Sigmoid colon (tissue), 4 donors: ENCODE results near the gene PCK1.

ENCODE experiments used
- CTCF ChIP-seq, 4 experiments: fragments of 450-650 bp in 3 of 4; fragments of 200-600 bp in 1 of 4; IDR thresholded peaks; one replicate each; pipeline ENCODE4 v1.5.1; 2016 to 2019; ENCODE audit warnings: antibody characterized with exemption in 4 of 4, mild to moderate bottlenecking in 3 of 4, moderate library complexity in 2 of 4
- EP300 ChIP-seq, 4 donors: sonication (generic); formaldehyde crosslinking; IDR thresholded peaks; one replicate each; pipeline ENCODE4 v1.6.1; 2017; ENCODE audit warnings: antibody characterized with exemption in 4 of 4

- no peak for TF ChIP-seq CTCF (IDR thresholded peaks at IDR 0.05)
- TF ChIP-seq EP300 (IDR thresholded peaks at IDR 0.05), result no peak
These were observed 31.1 kb upstream of the PCK1 start for GRCh38 chr20:57529810-57530209.
